ENCODE results near the gene WDTC1.
"Not testable (repeated sequence)": the region's sequence is repeated elsewhere in the genome, so short reads cannot be mapped to it uniquely, and the experiment has no call there.

The WDTC1 gene

GRCh38 chr1:27255136-27255535 lies 20.7 kb downstream of the WDTC1 start:
- no peak for DNase-seq

DNA sequence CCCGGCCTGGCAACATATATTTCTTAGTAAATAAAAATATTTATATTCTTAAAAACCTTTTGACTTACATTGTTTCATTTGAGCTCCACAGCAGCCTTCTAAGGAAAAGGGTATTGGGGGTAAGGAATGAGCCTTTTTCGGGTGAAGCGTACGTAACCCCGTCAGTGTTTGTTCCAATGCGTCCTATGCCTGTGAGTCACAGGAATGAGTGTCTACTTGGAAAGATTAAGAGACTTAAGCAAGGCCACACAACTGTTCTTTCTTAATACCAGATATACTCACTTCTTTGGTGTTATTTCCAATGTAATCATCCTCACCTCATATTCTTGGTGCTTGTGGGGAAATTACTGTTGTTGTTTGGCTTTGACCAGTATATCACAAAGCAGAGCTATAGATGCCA lies 22.7 kb downstream of the WDTC1 start:
- no peak for DNase-seq

- DNase-seq = no peak
These were observed 24.2 kb downstream of the WDTC1 start for GRCh38 chr1:27258598-27258997.

DNA sequence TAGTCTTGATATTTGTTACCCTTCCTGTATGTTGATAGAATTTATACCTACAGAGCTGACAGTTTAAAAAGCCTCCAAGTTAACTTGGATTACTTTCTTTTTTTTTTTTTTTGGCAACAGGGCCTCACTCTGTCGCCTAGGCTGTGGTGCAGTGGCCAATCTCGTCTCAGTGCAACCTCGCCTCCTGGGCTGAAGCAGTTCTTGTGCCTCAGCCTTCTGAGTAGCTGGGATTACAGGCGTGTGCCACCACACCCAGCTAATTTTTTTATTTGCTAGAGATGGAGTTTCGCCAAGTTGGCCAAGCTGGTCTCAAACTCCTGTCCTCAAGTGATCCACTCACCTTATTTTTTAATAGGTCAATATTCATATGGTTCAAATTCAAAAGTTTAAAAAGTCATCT lies 32.7 kb downstream of the WDTC1 start:
- DNase-seq = no peak

- no peak for DNase-seq
These were observed 34.8 kb downstream of the WDTC1 start for GRCh38 chr1:27269276-27269675.

GRCh38 chr1:27274204-27274603 lies 39.8 kb downstream of the WDTC1 start:
- no peak for DNase-seq

GRCh38 chr1:27275696-27276095 lies 41.3 kb downstream of the WDTC1 start:
- DNase-seq = no peak

DNA sequence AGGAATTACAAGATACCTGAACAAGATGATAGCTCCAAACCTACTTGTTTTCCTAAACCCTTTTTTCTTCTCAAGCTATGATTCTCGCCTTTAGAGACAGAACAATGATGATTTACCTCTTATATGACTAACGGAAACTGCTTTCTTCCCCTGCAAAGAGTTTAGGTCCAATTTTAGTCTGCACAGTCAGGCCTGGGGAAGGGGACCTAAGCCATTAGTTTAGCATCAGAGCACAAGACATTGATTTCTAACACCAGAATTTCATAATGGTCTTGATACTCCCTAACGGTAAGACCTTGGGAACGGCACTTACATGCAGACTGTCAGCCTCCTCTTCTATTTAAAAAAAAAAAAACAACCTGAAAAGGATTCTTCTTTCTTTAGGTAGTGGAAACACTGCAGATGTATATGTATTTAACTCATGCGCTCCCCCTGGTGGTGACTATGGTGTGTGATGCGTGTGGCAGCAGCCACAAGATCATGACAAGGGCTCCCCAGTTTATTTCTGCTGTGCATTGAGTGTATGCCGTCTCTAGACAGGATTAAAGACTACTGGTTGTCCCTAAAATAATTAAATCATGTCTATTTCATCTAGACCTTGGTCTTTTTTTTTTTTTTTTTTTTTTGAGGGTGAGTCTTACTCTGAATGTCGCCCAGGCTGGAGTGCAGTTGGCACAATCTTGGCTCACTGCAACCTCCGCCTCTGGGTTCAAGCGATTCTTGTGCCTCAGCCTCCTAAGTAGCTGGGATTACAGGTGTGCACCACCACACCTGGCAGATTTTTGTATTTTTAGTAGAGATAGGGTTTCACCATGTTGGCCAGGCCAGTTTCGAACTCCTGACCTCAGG lies 50.2 kb downstream of the WDTC1 start:
- DNase-seq = peak; percentile 84

GRCh38 chr1:27285274-27285660 lies 50.8 kb downstream of the WDTC1 start:
- DNase-seq = no peak

DNA sequence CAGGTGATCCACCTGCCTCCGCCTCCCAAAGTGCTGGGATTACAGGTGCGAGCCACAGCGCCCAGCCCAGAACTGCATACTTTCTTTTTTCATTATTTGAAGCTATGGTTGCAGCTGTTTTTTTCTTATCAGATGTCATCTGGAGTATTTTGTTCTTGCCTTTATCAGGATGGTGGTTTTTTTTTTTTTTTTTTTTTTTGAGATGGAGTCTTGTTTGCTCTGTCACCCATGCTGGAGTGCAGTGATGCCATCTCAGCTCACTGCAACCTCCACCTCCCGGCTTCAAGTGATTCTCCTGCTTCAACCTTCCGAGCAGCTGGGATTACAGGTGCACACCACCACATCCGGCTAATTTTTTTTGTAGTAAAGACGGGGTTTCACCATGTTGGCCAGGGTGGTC lies 51.4 kb downstream of the WDTC1 start:
- not testable (repeated sequence) for DNase-seq

DNA sequence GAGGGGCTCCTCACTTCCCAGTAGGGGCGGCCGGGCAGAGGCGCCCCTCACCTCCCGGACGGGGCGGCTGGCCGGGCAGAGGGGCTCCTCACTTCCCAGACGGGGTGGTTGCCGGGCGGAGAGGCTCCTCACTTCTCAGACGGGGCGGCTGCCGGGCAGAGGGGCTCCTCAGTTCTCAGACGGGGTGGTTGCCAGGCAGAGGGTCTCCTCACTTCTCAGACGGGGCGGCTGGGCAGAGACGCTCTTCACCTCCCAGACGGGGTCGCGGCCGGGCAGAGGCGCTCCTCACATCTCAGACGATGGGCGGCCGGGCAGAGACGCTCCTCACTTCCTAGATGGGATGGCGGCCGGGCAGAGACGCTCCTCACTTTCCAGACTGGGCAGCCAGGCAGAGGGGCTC lies 54.7 kb downstream of the WDTC1 start:
- DNase-seq = not testable (repeated sequence)

DNA sequence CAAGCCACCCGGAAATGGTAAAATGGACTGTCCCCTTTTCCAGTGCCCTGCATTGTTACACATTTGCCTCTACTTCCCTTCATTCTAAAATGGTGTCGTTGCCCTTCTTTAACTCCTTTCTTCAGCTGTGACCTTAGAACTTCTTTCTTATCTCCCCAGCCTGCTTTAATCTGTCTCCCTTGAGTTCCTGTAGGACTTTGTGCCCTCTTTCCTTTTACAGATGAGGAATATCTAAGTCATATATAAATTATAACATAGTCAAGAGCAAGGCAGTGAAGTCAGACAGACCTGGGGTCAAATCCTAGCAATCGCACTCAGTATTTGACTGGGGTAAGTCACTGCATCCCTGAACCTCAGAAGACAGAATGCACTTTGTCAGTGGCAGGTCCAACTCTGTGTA lies 56.1 kb downstream of the WDTC1 start:
- DNase-seq = no peak

- no peak for DNase-seq
These were observed 57.7 kb downstream of the WDTC1 start for GRCh38 chr1:27292106-27292505.

GRCh38 chr1:27293915-27294314 lies 59.5 kb downstream of the WDTC1 start:
- DNase-seq = no peak

GRCh38 chr1:27296773-27297291 lies 62.4 kb downstream of the WDTC1 start:
- peak; percentile 28 for DNase-seq

DNA sequence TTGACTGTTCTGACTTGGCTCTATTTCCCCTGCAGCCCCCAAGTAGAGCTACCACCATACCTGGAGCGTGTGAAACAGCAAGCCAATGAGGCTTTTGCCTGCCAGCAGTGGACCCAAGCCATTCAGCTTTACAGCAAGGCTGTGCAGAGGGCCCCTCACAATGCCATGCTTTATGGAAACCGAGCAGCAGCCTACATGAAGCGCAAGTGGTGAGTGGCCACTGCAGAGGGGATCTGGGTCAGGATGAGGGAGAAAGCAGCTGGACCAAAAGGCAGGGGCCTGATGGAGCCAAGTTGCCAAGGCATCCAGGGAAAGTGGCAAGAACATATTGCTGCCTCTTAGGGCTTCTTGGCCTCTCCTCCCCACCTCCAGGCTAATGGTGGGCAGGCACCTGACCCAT lies 63.5 kb downstream of the WDTC1 start:
- no peak for DNase-seq

- no peak for DNase-seq
These were observed 64.4 kb downstream of the WDTC1 start for GRCh38 chr1:27298632-27299384.

DNA sequence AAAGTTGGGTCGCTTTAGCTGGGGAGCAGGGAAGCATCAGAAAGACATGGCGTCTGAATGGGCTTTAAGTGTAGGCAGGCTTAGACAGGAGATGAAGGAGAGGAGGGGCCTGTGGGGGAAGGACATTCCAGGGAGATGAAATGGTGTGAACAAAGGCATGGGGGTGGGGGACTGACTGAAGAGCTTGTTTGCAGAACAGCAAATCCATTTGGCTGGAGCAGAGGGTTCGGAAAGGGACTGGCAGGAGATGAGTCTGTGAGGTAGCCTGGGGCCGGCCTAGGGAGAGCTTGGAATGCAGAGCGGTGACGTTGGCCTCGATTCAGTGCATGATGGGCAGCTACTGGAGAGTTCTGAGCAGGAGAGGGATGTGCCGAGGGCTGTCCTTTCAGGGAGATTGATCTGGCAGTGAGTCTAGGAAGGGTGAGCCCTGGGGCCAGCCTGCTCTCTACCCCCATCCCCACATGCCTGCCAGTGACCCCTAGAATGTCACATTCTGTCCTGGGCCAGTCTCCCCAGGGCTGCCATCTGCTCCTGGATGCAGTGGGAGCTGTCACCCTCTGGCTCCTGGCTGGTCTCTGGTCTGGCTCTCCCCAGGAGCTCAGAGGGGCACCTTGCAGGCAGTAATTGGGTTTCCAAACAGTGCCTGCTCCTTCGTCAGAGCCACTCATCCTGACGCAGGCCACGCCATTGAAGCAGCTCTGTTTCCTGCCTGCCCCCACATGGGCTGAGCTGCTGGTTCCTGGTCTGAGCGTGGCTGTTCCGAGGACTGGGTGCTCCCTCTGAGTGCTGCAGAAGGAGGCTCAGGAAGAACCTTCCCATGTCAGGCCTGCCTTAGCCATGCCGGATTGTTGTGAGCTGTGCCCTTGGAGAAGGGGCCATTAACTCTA lies 65.2 kb downstream of the WDTC1 start:
- peak; percentile 52 for DNase-seq

DNA sequence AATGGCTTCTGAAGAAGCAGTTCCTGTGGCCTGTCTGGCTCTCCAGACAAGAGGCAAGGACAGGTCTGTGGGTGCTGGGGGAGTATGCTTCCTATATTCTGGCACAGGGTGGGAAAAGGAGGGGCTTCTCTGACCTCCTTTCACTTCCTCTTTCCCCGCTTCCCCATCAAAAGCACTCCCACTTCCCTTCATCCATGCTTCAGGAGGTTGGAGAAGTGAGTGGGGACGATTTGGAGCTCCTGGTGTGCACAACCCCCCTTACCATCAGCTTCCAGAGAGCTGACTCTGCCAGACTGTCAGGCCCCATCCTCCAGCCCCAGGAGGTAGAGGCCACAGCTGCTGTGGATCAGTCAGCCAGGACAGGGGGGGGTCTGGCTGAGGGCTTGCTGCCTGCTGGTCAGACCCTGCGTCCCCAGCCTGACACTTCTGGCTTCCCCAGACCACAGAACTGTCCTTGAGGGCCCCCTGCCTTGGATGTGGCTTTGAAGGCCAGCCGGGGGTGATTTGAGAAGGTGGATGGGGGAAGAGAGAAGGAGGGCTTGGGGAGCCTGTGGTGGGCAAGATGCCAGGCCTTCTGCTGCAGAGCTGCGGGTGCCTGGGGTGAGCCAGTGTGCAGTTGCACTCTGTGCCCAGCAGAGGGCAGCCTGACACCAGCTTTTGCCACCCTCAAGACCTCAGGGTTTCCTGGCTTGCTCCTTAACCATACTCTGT lies 66.1 kb downstream of the WDTC1 start:
- DNase-seq = peak; percentile 90

DNA sequence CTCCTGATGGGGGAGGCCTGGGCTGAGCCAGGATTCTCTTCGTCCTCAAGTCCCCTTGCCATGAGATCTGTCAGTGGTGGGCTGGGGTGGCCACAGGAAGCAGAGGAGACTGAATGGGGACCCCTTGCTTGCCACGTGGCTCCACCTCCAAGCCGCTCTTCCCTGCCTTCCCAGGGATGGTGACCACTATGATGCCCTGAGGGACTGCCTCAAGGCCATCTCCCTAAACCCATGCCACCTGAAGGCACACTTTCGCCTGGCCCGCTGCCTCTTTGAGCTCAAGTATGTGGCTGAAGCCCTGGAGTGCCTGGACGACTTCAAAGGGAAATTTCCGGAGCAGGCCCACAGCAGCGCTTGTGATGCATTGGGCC lies 66.6 kb downstream of the WDTC1 start:
- DNase-seq = no peak

GRCh38 chr1:27301582-27302199 lies 67.3 kb downstream of the WDTC1 start:
- DNase-seq = no peak

DNA sequence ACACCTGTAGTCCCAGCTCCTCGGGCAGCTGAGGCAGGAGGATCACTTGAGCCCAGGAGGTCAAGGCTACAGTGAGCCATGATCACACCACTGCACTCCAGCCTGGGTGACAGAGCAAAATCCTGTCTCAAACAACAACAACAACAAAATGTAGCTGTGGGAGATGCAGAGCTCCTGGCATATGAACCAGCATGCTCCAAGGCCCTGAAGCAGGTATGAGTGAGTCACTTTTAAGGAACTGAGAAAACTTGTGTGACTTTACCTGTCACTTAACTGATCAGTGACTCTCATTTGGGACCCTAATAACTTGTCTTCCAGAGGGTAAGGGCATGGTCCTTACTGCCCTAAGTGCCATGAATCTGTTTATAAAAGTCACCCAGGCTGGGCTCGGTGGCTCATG lies 68.2 kb downstream of the WDTC1 start:
- no peak for DNase-seq
